Measurements from ENCODE around the gene ACTN1. TPM values are rescaled to one million over a fixed set of nuclear protein-coding genes. Genes with fewer than 3 reads are reported as not detected.

Gene ACTN1
- total and polyA plus RNA-seq, 2 of the 8 experiments (the other 6 are each of a cell fraction or from before 2014, with no cell fraction given): 236 to 262 TPM

DNA sequence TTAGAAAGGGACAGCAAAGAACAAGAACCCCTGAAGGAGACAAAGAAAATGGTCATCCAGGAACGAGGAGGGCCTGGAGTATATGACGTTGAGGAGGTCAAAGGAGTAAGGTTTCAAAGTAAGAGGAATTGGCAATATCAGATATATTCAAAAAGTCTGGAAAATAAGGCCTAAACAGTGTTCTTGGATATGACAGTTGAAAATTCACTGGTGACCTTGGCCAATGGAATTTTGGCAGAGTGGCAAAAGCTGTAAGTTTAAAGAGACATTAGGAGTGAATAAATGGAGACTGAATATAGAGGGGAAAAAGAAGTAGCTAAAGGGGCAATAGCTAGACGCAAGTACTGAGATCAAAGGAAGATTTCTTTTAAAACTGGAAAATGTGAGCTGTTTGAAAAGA, 4.1 kb upstream of the ACTN1 start (continued):
- TF ChIP-seq BRCA1 (IDR thresholded peaks at IDR 0.05; ENCODE audit: low read depth, low read length) (no peak), SIX5 (IDR thresholded peaks at IDR 0.05; ENCODE audit: low read depth, low read length) (no peak), EGR1 (IDR thresholded peaks at IDR 0.05; ENCODE audit: borderline replicate concordance, low read depth, low read length) (no peak), SP2 (IDR thresholded peaks at IDR 0.05; ENCODE audit: low read length) (no peak), CEBPB (IDR thresholded peaks at IDR 0.05; ENCODE audit: low read depth, low read length) (no peak), KDM5A (IDR thresholded peaks at IDR 0.05; ENCODE audit: low read length) (no peak), EZH2 (IDR thresholded peaks at IDR 0.05; ENCODE audit: low read depth, low read length, severe bottlenecking) (no peak), FOSL1 (IDR thresholded peaks at IDR 0.05; ENCODE audit: insufficient read depth, low read depth, low read length) (no peak), SRF (IDR thresholded peaks at IDR 0.05; ENCODE audit: low read depth, low read length) (no peak)

Data from H1 (cell line).